ENCODE measurements around the gene GPR143.
"Not testable (repeated sequence)": the region's sequence is repeated elsewhere in the genome, so short reads cannot be mapped to it uniquely, and the experiment has no call there.

The GPR143 gene

GRCh38 chrX:9765737-9766097, at the start of gene GPR143:
Gene GPR143 (minus strand): TSS chrX:9765847. CDS start chrX:9765817, 30 bp downstream.
- TF ChIP-seq, protein P1, sequence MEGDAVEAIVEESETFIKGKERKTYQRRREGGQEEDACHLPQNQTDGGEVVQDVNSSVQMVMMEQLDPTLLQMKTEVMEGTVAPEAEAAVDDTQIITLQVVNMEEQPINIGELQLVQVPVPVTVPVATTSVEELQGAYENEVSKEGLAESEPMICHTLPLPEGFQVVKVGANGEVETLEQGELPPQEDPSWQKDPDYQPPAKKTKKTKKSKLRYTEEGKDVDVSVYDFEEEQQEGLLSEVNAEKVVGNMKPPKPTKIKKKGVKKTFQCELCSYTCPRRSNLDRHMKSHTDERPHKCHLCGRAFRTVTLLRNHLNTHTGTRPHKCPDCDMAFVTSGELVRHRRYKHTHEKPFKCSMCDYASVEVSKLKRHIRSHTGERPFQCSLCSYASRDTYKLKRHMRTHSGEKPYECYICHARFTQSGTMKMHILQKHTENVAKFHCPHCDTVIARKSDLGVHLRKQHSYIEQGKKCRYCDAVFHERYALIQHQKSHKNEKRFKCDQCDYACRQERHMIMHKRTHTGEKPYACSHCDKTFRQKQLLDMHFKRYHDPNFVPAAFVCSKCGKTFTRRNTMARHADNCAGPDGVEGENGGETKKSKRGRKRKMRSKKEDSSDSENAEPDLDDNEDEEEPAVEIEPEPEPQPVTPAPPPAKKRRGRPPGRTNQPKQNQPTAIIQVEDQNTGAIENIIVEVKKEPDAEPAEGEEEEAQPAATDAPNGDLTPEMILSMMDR (IDR thresholded peaks at IDR 0.05; ENCODE audit: extremely low read depth, missing control alignments): no peak
- DNase-seq (ENCODE audit: low spot score): no peak

GRCh38 chrX:9811086-9811485, 45.4 kb upstream of the GPR143 start:
- not testable (repeated sequence) for DNase-seq (ENCODE audit: low spot score)

GRCh38 chrX:9809876-9810275, 44.2 kb upstream of the GPR143 start:
- DNase-seq (ENCODE audit: low spot score): not testable (repeated sequence)

DNA sequence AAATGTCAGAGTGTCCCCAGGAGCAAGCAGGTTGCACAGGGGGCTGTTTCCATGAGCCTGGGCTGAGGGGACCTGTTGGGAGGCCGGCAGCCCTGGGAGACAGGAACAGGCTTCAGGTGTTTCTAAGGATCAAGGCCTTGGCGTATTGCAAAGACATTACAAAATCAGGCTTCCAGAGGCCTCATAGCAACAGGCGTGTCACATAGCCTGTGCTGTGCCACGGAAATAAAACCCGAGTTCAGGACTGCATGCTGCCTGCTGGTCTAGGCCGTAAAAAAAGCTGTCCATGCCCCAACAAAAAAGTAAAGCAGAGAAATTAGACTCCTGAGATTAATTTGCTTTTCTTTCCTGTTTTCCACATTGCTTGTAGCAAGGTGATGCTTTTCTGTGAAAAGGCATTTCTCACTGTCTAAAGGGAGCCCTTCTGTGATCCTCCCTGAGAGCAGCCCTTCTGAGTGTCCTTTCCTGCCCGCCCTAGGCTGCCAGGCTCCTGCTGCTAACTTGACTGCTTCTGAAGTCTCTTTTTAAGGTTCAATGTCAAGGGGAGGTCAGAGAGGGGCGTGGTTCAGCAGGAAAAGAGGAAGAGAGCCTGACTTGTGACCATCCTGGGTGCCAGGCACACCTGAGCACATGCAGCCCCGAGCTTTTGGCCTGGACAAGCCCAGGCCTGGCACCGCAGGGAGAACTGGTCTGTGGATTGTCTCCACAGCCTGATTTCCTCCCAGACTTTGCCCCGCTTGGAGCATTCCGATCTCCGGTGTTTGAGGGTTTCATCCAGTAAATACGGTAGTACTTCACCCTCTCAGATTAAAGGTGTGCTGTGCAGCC, 41.9 kb upstream of the GPR143 start:
- no peak for DNase-seq (ENCODE audit: low spot score)
- TF ChIP-seq, protein P1 (IDR thresholded peaks at IDR 0.05; ENCODE audit: extremely low read depth, missing control alignments): no peak

- TF ChIP-seq, protein P1 (IDR thresholded peaks at IDR 0.05; ENCODE audit: extremely low read depth, missing control alignments): no peak
- no peak for DNase-seq (ENCODE audit: low spot score)
These were observed 40.3 kb upstream of the GPR143 start for GRCh38 chrX:9805956-9806355.

- DNase-seq (ENCODE audit: low spot score): no peak
- TF ChIP-seq, protein P1 (IDR thresholded peaks at IDR 0.05; ENCODE audit: extremely low read depth, missing control alignments): no peak
These were observed 38.8 kb upstream of the GPR143 start for GRCh38 chrX:9804444-9804843.

DNA sequence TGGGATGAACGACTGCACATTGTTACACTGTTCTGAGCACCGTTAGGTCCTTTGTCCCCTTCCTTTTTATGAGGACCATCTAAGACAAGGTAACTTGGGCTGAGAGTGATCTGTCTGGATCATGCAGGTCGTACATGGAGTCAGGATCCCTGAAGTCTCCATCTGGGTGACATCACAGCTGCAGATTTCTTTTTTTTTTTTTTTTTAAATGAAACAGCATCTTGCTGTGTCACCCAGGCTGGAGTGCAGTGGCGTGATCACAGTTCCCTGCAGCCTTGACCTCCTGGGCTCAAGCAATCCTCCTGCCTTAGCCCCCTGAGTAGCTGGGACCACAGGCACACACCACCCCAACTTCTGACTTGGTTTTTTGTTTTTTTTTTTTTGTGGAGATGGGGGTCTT, 37.1 kb upstream of the GPR143 start:
- no peak for DNase-seq (ENCODE audit: low spot score)
- TF ChIP-seq, protein P1 (IDR thresholded peaks at IDR 0.05; ENCODE audit: extremely low read depth, missing control alignments): no peak

DNA sequence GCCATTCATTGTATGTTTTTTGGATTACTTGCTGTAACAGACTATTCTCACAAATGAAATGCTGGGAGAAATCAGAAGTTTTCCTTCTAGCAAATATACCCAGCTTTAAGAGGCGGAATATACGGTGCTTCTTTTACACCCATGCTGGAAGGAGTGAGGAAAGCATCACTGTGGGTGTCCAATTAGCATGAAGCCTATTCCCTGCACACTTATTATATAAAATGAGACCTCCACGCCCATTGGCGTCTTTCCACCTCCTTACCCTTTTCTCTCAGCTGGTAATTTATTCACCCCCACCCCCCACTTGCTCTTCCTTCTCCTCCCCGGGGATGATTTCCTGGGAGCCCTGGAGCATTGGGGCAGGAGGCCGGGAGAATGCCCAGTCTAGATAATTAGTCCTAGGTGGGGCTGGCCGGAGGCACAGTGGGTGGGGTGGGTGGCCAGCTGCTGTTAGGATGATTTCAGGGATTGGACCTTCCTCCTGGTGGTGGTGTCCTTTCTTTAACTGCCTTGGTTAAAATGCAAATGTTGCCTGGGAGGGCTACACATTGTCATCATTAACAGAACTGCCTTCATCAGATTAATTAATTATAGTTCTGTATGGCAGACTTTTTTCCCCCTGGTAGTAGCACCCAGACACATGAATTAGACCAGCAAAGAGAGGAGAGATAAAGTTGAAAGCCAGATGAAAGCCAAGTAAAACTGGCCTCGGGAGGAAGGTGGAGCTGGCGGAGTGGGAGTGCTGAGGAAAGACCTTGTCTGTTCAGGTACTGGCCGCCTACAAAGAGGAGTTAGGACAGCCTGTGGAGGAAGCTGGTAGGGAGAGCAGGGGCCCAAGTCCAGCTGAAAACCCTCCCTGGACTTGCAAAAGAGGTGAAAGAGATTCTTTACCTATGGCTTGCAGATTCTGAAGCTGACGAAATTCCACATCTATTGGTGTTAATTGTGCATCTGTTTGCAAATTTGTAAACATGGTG, 32.0 kb upstream of the GPR143 start:
- DNase-seq (ENCODE audit: low spot score): no peak
- TF ChIP-seq, protein P1 (IDR thresholded peaks at IDR 0.05; ENCODE audit: extremely low read depth, missing control alignments): no peak

Measured in GM20000 (cell line).